Fibroblast of mammary gland (primary cell): Measurements from ENCODE around the gene MBTPS2.
A peak's percentile ranks its signal among the peaks of the same experiment; 100 is the strongest.

Source experiments
- DNase-seq: peaks from one replicate; pipeline ENCODE4 v3.0.0-alpha.2; 2010; ENCODE audit warnings: low read depth
- H3K4me3 ChIP-seq: 2 replicates; pipeline ENCODE4 v1.5.1; 2011; ENCODE audit warnings: low read depth, mild to moderate bottlenecking, low read length, moderate library complexity; ENCODE audit not compliant: control insufficient read depth
- CTCF ChIP-seq: conservative IDR thresholded peaks from 2 replicates; pipeline ENCODE4 v1.5.1; 2011; ENCODE audit warnings: low read depth, low read length, inconsistent platforms; ENCODE audit not compliant: control insufficient read depth, insufficient read depth

Gene MBTPS2

DNA sequence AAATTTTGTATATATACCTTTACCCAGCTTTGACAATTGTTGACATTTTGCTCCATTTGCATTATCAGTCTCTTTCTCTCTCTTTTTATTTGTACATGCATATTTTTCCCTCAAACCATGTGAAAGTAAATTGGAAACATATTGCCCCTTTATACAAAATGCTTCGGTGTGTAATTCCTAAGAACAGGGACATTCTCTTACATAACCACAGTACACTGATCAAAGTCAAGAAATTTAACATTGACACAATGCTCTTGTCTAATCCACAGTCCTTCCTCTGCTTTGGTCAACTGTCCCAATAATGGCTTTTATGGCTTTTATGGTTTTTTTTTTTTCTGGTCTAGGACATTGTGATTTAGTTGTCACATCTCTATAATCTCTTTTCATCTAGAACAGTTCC, 91.6 kb downstream of the MBTPS2 start:
- no peak overlapping the region for H3K4me3 ChIP-seq
- TF ChIP-seq CTCF = no peak
- DNase-seq = no peak

GRCh38 chrX:21932292-21933002, 93.0 kb downstream of the MBTPS2 start:
- peak; percentile 95 for DNase-seq

DNA sequence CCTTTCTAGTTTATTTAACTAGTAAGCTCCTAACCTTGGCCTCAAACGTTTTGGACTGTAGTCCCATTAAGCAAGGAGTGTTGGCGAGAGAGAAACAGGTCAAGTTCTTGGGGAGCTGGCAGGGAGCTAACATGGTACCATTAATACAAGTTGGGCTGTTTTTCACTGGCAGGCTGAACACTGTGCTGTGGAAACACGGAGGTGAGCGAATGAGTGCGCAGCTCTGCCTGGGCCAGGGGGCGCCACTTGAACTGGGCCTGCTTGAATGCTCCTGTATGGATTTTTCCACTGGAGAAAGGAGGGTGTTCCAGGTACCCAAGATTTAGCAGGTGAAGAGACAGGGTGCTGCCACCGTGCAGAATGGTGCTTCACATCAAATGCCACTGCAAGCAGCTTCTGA, 93.7 kb downstream of the MBTPS2 start:
- TF ChIP-seq CTCF = no peak
- no peak overlapping the region for H3K4me3 ChIP-seq
- DNase-seq = no peak

More at GRCh38 chrX:21932292-21933002, 93.0 kb downstream of the MBTPS2 start:
- H3K4me3 ChIP-seq = no peak overlapping the region
- no peak for TF ChIP-seq CTCF

DNA sequence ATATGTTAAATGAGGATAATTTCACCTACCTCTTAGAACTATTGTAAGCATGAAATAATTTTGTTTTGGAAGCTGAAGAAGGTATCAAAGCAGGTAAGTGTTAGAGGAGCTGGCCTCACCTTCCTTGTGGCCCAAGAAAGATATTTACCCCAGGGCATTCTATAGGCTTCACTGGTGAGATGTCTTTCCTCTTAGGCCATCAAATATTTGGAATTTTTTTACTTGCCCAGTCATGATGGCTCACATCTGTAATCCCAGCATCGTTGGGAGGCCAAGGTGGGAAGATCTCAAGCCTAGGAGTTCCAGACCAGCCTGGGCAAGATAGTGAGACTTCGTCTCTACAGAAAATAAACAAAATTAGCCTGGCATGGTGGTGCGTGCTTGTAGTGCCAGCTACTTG, 95.0 kb downstream of the MBTPS2 start:
- no peak overlapping the region for H3K4me3 ChIP-seq
- no peak for DNase-seq
- TF ChIP-seq CTCF = no peak
